EL (cell line): ENCODE measurements around the gene NTPCR.
A peak's percentile ranks its signal among the peaks of the same experiment; 100 is the strongest.
"Not testable (repeated sequence)": the region's sequence is repeated elsewhere in the genome, so short reads cannot be mapped to it uniquely, and the experiment has no call there.

Experiments
- DNase-seq: peaks from one replicate; pipeline ENCODE4 v3.0.0-alpha.2; 2016

Gene NTPCR, protein sequence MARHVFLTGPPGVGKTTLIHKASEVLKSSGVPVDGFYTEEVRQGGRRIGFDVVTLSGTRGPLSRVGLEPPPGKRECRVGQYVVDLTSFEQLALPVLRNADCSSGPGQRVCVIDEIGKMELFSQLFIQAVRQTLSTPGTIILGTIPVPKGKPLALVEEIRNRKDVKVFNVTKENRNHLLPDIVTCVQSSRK

DNA sequence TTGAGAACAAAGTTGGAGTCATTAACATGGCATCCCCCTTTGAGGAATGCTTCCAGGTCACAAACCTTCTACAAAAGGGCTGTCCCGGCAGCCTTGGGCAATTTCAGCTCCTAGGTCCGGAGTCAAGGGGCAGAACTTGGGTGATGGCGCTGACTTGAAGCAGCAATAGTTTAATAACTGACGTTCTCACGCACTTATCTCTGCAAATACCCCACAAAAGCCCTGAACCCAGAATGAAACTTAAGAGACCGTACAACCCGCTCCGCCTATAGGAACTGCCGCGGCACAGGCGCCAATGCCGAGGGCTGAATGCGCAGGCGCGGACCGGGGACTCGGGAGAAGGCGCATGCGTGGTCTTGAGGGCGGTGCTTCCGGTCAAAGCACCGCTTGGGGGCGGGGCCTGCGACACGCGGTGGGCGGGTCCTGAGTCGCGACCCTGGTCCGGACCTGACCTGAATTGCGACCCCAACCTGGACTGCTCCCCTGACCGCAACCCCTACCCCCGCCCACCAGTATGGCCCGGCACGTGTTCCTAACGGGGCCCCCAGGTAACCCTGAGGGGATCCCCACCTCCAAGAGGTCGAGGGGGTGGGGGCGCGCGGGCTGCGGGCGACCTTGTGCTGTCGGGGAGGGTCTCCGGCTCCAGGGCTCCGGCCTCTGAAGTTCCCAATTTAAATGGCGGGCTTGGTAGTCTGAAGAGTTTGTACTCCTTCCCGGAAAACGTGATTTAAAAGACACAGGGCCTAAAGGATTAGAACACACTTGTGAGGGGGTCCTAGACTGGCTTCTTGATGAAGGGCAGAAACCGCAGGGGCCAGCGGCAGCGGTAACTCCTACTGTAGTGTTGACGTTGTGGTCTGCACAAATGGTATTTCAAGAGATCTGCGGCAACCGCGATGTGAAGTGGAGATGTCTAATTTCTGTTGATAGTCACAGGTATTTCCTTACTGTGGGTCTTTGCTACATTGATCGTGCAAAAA is at the start of gene NTPCR:
Gene NTPCR (plus strand): TSS at position 415 of the 980 bp plus-strand sequence. CDS start 100 bp downstream, at position 515.
- DNase-seq: peak; percentile 93

DNA sequence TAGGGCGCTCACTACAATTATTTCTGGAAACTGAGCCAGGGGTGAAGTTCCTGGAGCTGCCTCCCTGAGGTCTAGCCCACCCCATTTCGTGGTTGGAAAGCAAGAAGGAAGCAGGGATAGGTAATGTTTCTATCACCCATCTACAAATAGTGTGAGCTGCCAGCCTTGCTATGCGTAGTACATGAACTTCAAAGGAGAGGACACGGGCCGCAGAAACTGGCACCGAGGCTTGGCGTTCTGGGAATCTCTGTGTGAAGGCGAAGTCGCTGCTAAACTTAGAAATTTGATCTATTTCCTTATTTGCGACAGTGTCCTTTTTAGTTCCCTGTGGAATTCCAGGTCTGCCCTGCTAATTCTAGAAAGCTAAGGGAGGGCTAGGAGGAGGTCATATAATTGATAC is 49.6 kb upstream of the NTPCR start:
- no peak for DNase-seq

DNA sequence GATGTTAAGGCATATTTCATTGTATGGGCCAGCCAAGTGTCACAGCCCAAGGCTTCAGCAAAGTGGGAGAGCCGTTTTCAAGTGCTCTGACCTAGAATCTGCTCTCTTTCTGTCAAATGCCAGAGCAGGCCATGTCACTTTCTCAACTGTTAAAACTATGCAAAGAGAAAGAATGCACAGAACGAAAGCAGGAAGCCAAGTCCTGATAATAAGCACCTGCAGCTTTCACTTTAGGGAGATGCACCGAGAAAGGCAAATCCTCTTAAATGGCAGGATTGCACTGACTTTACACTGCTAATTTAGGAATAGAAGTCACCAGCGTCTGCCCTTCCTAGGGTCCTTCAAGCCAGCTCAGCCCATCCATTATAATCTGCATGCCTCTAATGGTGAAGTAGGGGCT is 49.2 kb upstream of the NTPCR start:
- DNase-seq: no peak

DNA sequence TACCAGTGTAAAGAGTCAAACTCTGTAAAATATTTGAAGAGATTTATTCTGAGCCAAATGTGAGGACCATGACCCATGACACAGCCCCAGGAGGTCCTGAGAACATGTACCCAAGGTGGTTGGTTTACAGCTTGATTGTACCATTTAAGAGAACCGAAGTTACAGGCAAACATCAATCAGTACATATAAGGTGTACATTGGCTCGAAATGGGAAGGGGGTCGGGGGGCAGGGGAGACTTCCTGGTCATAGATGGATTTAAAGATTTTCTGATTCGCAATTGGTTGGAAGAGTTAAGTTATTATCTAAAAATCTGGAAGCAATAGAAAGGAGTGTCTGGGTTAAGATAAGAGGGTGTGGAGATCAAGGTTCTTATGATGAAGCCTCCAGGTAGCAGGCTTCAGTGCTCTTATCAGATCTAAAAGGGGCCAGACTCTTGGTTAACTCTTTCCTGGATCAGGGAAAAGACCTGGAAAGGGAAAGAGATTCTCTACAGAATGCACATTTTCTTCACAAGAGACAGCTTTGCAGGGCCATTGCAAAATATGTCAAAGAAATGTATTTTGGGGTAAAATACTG is 47.5 kb upstream of the NTPCR start:
- no peak for DNase-seq

DNA sequence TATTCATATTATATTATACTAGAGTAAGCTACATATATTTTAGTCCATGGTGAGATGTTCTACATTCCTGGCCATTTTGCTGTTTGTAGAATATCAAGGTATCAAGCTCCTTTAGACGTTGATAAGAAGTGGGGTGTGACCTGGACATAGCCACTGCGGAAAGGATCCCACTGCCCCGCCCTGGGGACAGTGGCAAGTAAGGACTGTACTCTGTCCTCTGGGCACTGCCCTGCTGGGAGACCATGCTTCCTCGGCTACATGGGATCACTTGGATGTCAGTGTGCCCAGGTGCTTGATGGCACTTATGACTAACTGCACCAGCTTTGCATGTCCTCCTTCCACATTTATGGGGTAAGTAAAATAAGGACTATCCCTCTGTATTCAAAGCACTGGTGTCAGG is 46.3 kb upstream of the NTPCR start:
- no peak for DNase-seq

DNA sequence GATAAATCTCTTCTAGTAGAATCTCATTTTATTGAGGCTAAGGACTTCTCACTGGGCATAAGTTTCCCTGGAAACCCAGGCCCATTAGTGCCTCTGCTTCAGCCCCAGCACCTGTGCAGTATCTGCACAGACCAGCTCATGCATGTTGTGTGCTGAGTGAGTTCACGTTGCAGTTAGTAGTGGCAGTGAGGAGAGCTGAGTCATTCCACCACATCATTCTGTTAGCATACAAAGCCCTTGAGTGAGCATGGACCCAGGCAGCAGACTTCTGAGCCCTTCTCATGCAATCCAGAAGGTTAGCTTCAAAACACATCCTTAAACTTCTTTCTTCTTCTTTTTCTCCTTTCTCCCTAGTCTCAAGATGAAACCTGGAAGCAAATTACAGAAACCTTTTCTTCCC is 45.8 kb upstream of the NTPCR start:
- DNase-seq: peak; percentile 68

DNA sequence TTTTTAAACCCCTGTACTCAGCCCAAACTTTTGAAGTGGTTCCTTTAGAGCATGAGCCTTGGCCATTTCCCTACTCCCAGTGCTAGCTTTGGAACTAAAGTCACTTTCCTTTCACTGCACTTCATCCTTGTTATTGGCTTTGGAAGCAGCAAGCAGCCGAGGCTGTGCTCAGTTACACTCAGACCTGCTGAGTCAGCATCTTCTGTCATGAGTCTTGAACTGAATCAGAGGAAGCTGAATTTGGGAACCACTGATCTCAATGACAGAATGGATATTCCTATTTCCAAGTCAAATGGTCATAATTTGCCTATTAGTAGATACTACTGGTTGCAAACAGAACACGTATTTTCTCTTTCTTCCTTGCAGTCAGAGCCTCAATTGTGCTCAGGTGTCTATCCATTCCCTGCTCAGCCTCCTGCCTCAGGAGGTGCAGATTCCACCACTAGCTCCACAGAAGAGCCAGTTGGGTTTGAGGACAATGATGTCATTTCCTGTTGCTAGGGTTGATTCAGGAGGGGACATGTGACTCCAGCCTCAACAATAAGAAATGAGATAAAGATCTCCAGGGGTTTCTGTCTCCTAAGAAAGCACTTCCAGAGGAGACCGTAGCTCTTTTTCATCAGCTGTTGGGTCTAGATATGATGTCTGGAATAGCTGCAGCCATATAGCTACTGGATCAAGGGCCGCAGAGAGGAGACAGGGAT is 44.9 kb upstream of the NTPCR start:
- DNase-seq: peak; percentile 22

DNA sequence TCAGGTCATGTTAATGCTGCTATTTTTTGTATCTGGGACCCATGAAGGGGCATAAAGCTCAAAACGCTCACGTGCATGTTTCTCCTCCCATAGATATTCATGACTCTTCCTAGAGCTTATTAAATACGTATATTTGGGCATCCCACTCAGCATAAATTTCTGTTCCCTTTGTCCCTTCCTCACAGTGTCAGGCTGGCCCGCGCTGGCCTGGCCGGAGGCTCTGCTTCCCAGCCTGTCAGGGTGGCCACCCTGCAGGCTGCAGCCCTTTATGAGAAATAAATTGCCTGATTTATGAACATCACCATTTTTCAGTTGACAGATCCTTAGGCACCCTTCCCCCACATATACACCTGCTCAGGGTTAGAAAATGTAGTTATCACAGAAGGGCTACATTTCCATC is 44.0 kb upstream of the NTPCR start:
- DNase-seq: no peak

DNA sequence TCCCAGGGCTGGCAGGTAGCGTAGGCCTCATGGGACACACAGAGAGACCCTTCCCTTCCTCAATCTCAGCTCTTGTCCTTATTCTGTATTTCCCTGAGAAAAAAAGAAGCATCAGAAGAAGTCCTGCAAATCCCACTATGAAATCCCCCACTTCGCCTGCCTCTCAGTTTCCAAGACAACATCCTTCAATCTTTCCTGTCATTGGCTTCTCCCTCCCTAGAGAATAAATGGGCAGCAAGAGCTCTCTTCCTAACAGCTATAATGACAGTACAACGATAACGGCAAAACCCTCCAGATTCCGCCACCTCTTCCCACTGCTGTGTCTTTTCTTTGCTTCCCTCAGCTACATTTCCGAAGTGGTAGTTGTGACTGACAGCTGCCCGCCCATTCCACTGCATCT is 41.6 kb upstream of the NTPCR start:
- no peak for DNase-seq

DNA sequence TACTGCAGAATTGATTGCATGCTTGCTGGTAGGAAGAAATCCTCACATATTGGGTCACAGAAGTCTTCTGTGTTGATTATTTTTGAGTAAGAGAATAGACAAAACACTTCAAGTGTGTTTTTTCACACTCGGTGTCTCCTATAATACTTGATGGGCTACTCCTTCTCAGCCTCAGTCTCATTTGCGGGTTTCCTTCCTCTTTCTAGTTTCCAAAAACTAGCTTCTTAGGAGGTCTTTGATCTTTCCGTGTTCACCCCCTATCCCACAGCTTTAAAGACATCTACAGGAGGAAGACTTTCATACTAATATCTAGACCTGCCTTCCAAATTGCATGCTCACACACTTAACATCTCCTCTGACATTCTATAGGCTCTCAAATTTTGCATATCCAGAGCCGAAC is 40.7 kb upstream of the NTPCR start:
- DNase-seq: no peak

DNA sequence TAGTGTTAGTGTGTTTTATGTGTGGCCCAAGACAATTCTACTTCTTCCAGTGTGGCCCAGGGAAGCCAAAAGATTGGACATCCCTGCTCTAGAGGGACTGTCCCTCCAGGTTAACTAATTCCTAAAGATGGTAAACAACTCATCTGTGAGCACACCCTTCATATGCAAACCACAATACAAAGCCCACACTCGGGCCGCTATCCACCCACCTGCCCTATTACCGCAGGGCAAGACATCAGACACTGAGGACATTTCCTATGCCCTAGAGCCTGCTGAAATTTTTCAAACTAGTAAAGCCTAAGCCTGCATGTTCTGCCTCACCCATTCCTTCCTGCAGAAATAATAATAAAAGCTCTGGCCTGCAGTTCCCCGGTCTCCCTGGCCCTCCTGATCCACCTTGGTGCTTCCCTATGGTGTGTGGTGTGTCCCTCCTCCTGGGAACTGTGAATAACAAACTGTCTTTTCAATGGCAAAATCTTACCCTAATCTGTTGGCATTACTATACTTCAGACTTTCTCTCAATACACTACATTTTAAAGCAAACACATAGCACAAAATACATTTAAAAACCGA is 39.3 kb upstream of the NTPCR start:
- DNase-seq: no peak

DNA sequence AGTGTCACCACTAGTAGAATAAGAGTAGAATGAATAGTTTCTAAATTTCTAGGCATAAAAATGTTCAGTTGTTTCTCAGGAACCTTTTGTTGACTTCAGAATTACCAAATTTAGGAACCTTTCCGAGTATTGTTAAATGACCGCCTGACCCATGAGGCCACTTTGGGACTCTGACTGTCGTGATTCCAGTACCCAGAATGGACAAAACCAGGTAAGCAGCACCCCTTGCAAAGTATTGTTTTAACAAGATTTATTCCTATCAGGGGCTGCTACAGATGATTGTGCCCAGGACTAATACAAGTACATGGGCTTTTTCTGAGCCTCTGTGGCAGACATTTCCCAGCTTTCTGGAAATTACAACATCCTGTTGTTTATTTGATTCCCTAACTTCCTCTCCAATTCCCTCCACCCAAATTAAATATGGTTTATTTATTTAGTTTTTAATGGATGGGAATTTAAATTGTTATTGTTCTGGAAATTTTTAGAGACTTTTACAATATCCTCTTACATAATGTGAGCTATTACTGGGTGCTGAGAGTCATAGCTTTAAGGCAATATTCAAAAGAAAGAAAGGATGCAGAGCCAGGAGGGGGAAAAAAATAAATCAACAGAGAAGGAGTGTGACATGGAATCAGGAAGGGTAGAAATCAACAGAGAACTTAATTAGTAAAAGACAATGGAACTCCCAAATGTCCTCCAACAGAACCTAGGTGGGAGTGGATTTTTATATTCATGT is 37.4 kb upstream of the NTPCR start:
- no peak for DNase-seq

DNA sequence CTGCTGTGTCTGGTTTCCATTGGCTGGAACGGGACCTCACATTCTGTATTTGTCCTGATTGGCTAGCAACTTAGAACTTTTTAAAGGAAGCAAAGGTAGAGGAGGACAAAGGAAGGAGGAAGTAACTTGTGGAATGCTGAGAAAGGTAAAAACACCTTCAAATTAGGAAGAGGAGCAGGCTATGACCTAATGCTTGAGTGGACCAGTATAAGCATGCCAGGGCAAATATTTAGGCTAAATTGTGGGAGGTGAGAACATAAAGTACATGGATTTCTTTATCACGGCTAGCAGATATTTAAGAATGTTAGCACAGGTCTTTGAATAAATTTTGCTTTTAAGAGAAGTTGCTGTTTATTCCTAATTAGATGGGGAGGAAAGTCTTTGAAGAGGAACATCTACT is 36.1 kb upstream of the NTPCR start:
- DNase-seq: not testable (repeated sequence)

DNA sequence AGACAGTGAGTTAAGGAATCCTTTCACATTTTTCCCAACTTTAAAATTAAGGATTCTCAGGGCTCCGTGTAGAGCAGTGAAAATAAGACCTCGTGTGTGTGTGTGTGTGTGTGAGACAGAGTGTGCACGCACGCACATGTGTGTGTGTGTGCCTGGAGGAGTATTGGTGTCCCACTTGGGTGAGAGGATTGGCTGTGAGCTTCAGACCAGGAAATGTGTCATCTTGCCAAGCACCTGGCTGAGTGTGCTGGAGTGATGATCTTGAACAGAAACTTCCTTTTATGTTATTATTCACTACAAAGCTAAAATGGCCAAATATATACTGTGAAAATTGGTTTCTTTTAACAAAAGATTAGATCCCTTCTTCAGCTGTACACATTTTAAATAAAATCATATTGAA is 35.2 kb upstream of the NTPCR start:
- no peak for DNase-seq

DNA sequence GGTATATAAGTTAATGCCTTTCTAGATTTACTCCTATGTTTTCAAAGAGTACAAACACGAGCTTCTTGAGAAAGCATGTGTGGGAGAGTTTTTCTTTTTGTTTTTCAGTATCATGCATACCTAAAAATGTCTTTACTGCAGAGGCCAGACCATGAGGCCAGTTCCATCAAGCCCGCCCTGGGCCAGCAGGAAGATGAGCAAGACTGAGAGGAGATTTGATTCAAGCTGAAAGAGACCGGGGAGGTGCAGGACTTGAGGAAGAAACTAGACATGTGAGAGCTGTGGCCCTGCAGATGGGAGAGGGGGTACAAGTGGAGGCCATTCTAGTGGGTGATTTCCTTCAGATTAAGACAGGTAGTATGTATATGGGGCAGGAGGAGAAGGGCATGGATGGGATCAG is 33.4 kb upstream of the NTPCR start:
- DNase-seq: no peak

DNA sequence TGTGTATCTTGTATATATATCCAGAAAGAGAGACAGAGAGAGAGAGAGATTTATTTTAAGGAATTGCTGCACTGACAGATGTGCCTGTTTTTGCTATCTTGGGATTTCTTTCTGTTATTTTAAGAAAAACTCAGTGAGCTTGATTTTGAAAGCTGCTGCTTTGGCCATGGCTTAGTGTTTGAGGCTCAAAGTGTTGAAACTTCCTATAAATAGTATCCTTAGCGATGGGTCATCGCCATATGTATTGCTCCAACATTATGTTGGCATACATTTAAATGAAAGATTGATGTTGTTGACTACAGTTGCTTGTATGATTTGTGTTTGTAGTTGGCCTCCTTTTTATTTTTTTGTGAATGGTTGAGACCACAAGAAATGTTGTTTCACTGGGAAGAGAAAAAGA is 29.0 kb upstream of the NTPCR start:
- no peak for DNase-seq

DNA sequence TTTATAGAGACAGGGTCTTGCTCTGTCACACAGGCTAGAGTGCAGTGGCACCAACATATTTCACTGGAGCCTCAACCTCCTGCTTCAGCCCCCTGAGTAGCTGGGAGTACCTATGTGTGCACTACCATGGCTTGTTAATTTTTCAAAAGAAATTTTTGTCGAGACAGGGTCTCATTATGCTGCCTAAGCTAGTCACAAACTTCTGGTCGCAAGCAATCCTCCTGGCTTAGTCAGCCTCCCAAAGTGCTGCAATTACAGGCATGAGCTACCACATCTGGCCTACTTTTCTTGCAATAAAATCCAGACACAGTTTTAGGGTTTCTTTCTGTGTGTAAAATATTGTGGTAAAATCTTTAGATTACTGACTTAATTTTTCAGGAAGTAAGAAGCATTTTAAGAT is 27.9 kb upstream of the NTPCR start:
- DNase-seq: peak; percentile 52

DNA sequence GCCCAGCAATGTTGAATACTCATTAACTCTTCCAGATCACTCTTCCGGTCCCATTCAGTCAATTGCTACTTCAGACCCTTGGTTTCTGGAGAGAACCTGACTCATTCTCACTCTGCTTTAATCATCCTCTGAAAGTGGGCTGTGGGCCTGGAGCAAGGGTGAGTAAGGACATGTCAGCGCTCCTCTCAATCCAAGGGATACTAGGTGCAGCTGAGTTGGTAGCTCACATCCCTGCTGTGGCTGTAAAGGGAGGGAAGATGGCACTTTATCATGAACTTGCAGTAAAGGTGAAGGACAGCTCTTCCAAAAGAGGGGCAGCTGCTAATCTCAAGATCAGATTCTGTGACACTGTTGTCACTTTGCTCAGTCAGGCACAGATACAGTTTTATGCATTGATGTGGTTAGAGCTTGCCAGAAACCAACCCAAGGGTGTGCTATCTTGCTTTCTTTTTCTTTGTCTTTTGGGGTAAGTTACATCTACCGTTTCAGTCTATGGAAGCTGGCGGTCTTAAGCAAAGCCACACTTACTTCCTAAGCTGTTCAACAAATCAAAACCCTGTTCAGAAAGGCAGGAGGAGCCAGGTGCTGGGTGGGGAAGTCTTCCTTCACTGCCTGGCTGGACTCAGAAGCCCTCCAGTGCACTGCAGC is 26.5 kb upstream of the NTPCR start:
- DNase-seq: peak; percentile 67

DNA sequence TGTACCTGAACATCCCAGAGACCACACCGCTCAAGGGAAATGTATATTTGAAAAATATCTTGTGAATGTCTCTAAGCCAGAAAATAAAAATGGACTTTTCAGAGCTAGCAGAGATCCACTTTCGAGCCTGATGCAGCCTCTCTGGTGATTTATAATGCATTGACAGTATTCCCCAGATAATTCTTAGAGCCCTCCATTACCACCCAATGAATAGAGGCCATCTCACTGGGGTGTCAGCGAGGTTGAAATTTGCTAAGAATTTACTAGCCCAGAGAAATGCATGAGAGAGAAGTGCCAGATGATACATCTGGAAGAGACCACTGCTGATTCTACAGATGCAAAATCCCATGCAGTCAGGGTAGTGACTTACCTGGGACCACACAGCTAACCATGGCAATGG is 25.5 kb upstream of the NTPCR start:
- DNase-seq: no peak

DNA sequence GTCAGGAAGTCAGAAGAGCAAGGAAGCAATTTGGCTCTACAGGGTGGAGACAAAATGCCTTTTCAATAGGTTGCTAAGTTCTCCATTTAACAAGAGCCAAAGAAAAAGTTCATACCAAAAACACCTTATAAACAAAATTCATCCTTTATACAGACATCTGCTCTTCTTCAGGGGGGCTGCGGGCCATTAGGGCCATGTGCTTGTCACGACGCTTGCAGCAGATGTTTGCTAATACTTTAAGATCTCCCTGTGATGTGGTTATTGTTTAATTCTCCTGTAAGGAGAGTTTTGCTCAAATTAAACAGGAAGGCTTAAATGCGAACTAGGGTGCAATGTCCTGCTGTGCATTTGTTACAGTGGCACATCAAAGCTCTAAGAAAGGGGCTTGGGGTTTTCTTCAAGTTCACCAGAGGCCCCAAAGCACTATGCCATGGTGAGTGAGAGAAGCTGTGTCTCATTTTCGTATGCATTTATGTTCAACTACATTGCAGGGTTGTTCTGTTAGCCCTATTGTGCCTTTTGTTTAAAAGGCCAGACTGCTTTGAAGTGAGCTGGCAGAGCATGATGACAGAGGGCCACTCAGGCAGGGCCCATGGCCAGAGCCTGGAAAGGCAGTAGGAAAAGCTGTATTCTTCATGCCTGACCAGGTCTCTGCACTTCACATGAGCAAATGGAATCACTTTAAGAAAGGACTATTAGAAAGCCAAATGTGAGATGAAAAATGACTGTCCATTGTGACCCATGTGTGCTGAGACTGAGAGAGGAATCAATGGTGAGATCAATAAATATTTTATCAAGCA is 24.8 kb upstream of the NTPCR start:
- DNase-seq: peak; percentile 16

DNA sequence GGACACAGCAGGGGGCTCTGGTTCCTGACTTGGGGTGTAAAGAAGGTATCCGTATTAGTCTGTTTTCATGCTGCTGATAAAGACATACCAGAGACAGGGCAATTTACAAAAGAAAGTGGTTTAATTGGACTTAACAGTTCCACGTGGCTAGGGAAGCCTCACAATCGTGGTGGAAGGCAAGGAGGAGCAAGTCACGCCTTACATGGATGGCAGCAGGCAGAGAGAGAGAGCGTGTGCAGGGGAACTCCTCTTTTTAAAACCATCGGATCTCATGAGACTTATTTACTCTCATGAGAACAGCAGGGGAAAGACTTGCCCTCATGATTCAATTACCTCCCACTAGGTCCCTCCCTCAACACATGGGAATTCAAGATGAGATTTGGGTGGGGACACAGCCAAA is 23.2 kb upstream of the NTPCR start:
- not testable (repeated sequence) for DNase-seq
